Esophagus muscularis mucosa (tissue), 3 donors: Measurements from ENCODE around the gene ERBB4.
"Not testable (repeated sequence)": the region's sequence is repeated elsewhere in the genome, so short reads cannot be mapped to it uniquely, and the experiment has no call there.

Experiments used
- POLR2AphosphoS5 ChIP-seq, 2 donors: sonication (generic); formaldehyde crosslinking; IDR thresholded peaks; one replicate each; pipeline ENCODE4 v1.6.1; 2017; ENCODE audit warnings: antibody characterized with exemption in 2 of 2
- TF ChIP-seq, protein P1 (sequence below), 3 experiments: fragments of 200-600 bp in 2 of 3; fragments of 450-650 bp in 1 of 3; sonication (generic) in 2 of 3; IDR thresholded peaks; one replicate each; pipeline ENCODE4 v1.5.1; 2017 to 2019; ENCODE audit warnings: antibody characterized with exemption in 3 of 3, mild to moderate bottlenecking in 2 of 3, moderate library complexity in 1 of 3

DNA sequence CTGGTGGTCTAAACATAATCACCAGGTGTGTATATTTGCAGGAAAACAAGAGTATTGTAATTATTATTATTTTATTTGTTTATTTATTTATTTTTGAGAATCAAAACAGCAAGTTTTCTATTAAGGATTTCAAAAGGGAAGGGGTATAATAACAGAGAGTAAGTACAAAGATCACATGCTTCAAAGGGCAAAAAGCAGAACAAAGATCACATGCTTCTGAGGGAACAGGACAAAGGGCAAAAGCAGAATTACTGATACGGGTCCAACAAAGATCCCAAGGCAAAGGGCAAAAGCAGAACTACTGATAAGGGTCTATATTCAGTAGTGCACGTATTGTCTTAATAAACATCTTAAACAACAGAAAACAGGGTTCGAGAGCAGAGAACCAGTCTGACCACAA is 528.3 kb downstream of the ERBB4 start:
- TF ChIP-seq, protein P1, sequence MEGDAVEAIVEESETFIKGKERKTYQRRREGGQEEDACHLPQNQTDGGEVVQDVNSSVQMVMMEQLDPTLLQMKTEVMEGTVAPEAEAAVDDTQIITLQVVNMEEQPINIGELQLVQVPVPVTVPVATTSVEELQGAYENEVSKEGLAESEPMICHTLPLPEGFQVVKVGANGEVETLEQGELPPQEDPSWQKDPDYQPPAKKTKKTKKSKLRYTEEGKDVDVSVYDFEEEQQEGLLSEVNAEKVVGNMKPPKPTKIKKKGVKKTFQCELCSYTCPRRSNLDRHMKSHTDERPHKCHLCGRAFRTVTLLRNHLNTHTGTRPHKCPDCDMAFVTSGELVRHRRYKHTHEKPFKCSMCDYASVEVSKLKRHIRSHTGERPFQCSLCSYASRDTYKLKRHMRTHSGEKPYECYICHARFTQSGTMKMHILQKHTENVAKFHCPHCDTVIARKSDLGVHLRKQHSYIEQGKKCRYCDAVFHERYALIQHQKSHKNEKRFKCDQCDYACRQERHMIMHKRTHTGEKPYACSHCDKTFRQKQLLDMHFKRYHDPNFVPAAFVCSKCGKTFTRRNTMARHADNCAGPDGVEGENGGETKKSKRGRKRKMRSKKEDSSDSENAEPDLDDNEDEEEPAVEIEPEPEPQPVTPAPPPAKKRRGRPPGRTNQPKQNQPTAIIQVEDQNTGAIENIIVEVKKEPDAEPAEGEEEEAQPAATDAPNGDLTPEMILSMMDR (IDR thresholded peaks at IDR 0.05): not testable (repeated sequence)
- not testable (repeated sequence) for TF ChIP-seq POLR2AphosphoS5 (IDR thresholded peaks at IDR 0.05)
